ENCODE data around the gene NR2F1.

NR2F1 gene

DNA sequence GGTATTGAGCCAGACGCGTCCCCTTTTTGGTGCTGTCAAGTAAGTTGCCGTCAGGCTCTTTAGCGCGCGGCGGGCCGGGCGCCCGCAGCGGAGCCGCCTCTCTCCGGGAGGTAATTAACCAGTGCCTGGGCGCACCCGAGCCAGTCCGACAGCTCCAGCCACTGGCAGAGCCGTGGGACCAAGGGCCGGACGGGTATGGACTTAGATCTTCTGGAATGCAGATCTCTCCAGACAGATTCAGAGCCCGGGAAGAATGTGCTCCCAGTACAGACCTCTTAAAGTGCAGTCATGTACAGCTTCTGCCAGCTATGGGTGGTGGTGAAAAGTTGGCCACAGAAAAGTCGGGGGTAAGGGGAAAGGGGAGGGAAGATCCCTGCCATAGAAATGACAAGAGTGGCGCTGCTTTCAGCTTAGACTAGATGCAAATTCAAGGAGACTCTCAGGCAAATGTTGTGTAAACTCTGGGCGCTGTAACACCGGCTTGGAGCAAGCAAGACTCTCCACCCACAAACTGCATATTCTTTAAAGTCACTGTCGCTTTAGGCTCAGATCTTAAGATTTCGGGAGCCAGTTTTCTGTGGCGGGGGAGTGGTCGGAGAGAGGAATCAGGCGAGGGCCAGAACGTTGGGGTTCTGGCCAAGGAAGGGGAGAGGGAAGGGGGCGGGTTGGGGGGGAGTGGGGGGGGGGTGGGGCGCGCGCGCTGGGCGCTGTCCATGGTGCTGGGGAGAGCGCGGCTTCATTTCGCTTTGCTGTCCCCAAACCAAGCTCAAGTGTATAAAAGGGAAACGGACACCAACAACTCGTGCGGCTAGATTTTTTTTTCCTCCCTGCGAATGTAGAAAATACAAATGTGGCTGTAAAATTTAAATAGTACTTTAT, 29.2 kb downstream of the NR2F1 start:
- peaks cover 0 to 22% (median 18%) of the 10 kb centered on the region in 5 donors for H3K4me1 ChIP-seq (ENCODE audit: control insufficient read depth in 5 of 5, insufficient read depth in 5 of 5, low read length in 5 of 5)
- no peaks in the 10 kb centered on the region for H3K9me3 ChIP-seq (ENCODE audit: control insufficient read depth in 5 of 5, low read length in 5 of 5)
- peak overlapping the region in 3 of 5 donors; percentile 2 to 45 (median 24) for H3K4me3 ChIP-seq (ENCODE audit: low read depth in 1 of 5, low read length in 5 of 5)
- H3K9ac ChIP-seq (ENCODE audit: low read length in 5 of 5), result no peak overlapping the region
- no peak overlapping the region for H3K27ac ChIP-seq (ENCODE audit: low read depth, low read length)
- no peaks in the 10 kb centered on the region for H3K36me3 ChIP-seq (ENCODE audit: control insufficient read depth in 5 of 5, insufficient read depth in 5 of 5, low read length in 5 of 5)
- H3K27me3 ChIP-seq (ENCODE audit: control insufficient read depth in 5 of 5, insufficient read depth in 4 of 5, low read length in 5 of 5), result peaks cover 25 to 67% (median 42%) of the 10 kb centered on the region in 5 donors

DNA sequence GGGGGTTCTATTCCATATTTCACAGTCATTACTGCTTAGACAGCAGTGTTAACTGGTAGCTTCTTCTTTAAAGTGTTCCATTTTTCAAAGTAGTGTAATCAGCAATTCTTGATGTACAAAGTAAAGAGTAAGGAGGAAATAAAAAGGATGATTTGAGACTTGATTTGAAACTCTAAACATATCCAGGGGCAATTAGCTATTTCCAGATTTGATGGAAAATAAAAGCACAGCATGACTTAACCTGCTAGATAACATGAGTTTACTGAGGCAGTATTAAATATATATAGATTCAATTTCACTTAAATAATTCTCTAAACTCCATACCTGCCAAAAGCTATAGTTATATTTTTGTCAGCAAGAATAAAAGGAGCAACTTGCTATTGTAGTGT, 29.8 kb downstream of the NR2F1 start:
- H3K4me1 ChIP-seq (ENCODE audit: control insufficient read depth in 5 of 5, insufficient read depth in 5 of 5, low read length in 5 of 5), result peaks cover 0 to 16% (median 15%) of the 10 kb centered on the region in 5 donors
- peaks cover 22 to 61% (median 36%) of the 10 kb centered on the region in 5 donors for H3K27me3 ChIP-seq (ENCODE audit: control insufficient read depth in 5 of 5, insufficient read depth in 4 of 5, low read length in 5 of 5)
- no peak overlapping the region for H3K27ac ChIP-seq (ENCODE audit: low read depth, low read length)
- no peaks in the 10 kb centered on the region for H3K9me3 ChIP-seq (ENCODE audit: control insufficient read depth in 5 of 5, low read length in 5 of 5)
- H3K9ac ChIP-seq (ENCODE audit: low read length in 5 of 5), result no peak overlapping the region
- no peak overlapping the region for H3K4me3 ChIP-seq (ENCODE audit: low read depth in 1 of 5, low read length in 5 of 5)
- no peaks in the 10 kb centered on the region for H3K36me3 ChIP-seq (ENCODE audit: control insufficient read depth in 5 of 5, insufficient read depth in 5 of 5, low read length in 5 of 5)

- Histone ChIP-seq H3K4me3 (ENCODE audit: low read depth in 1 of 5, low read length in 5 of 5) (no peak overlapping the region), H3K27me3 (ENCODE audit: control insufficient read depth in 5 of 5, insufficient read depth in 4 of 5, low read length in 5 of 5) (peaks cover 0 to 24% (median 9%) of the 10 kb centered on the region in 5 donors), H3K9me3 (ENCODE audit: control insufficient read depth in 5 of 5, low read length in 5 of 5) (no peaks in the 10 kb centered on the region), H3K27ac (ENCODE audit: low read depth, low read length) (no peak overlapping the region), H3K9ac (ENCODE audit: low read length in 5 of 5) (no peak overlapping the region), H3K36me3 (ENCODE audit: control insufficient read depth in 5 of 5, insufficient read depth in 5 of 5, low read length in 5 of 5) (no peaks in the 10 kb centered on the region), H3K4me1 (ENCODE audit: control insufficient read depth in 5 of 5, insufficient read depth in 5 of 5, low read length in 5 of 5) (peaks cover 0 to 27% (median 22%) of the 10 kb centered on the region in 5 donors)
Observed at GRCh38 chr5:93616538-93617174, 33.6 kb downstream of the NR2F1 start.

GRCh38 chr5:93620487-93621326, 37.7 kb downstream of the NR2F1 start:
- peak overlapping the region; percentile 55 to 86 (median 81) for H3K4me3 ChIP-seq (ENCODE audit: low read depth in 1 of 5, low read length in 5 of 5)
- no peaks in the 10 kb centered on the region for H3K36me3 ChIP-seq (ENCODE audit: control insufficient read depth in 5 of 5, insufficient read depth in 5 of 5, low read length in 5 of 5)
- H3K27me3 ChIP-seq (ENCODE audit: control insufficient read depth in 5 of 5, insufficient read depth in 4 of 5, low read length in 5 of 5), result no peaks in the 10 kb centered on the region
- H3K9ac ChIP-seq (ENCODE audit: low read length in 5 of 5), result peak overlapping the region in 4 of 5 donors; percentile 68 to 80 (median 76)
- peak overlapping the region; percentile 70 for H3K27ac ChIP-seq (ENCODE audit: low read depth, low read length)
- H3K9me3 ChIP-seq (ENCODE audit: control insufficient read depth in 5 of 5, low read length in 5 of 5), result no peaks in the 10 kb centered on the region
- peaks cover 0 to 22% (median 15%) of the 10 kb centered on the region in 5 donors for H3K4me1 ChIP-seq (ENCODE audit: control insufficient read depth in 5 of 5, insufficient read depth in 5 of 5, low read length in 5 of 5)

GRCh38 chr5:93621327-93621798, 38.3 kb downstream of the NR2F1 start:
- no peaks in the 10 kb centered on the region for H3K36me3 ChIP-seq (ENCODE audit: control insufficient read depth in 5 of 5, insufficient read depth in 5 of 5, low read length in 5 of 5)
- H3K4me3 ChIP-seq (ENCODE audit: low read depth in 1 of 5, low read length in 5 of 5), result peak overlapping the region; percentile 62 to 86 (median 81)
- H3K4me1 ChIP-seq (ENCODE audit: control insufficient read depth in 5 of 5, insufficient read depth in 5 of 5, low read length in 5 of 5), result peaks cover 0 to 22% (median 15%) of the 10 kb centered on the region in 5 donors
- H3K9me3 ChIP-seq (ENCODE audit: control insufficient read depth in 5 of 5, low read length in 5 of 5), result no peaks in the 10 kb centered on the region
- H3K9ac ChIP-seq (ENCODE audit: low read length in 5 of 5), result peak overlapping the region in 3 of 5 donors; percentile 33 to 74 (median 66)
- H3K27ac ChIP-seq (ENCODE audit: low read depth, low read length), result peak overlapping the region; percentile 42
- no peaks in the 10 kb centered on the region for H3K27me3 ChIP-seq (ENCODE audit: control insufficient read depth in 5 of 5, insufficient read depth in 4 of 5, low read length in 5 of 5)

GRCh38 chr5:93622240-93622885, 39.3 kb downstream of the NR2F1 start:
- H3K4me1 ChIP-seq (ENCODE audit: control insufficient read depth in 5 of 5, insufficient read depth in 5 of 5, low read length in 5 of 5), result peaks cover 0 to 22% (median 15%) of the 10 kb centered on the region in 5 donors
- H3K9ac ChIP-seq (ENCODE audit: low read length in 5 of 5), result no peak overlapping the region
- H3K4me3 ChIP-seq (ENCODE audit: low read depth in 1 of 5, low read length in 5 of 5), result no peak overlapping the region
- H3K27me3 ChIP-seq (ENCODE audit: control insufficient read depth in 5 of 5, insufficient read depth in 4 of 5, low read length in 5 of 5), result no peaks in the 10 kb centered on the region
- no peaks in the 10 kb centered on the region for H3K36me3 ChIP-seq (ENCODE audit: control insufficient read depth in 5 of 5, insufficient read depth in 5 of 5, low read length in 5 of 5)
- no peak overlapping the region for H3K27ac ChIP-seq (ENCODE audit: low read depth, low read length)
- no peaks in the 10 kb centered on the region for H3K9me3 ChIP-seq (ENCODE audit: control insufficient read depth in 5 of 5, low read length in 5 of 5)

- Histone ChIP-seq H3K27ac (ENCODE audit: low read depth, low read length) (no peak overlapping the region), H3K9ac (ENCODE audit: low read length in 5 of 5) (no peak overlapping the region), H3K9me3 (ENCODE audit: control insufficient read depth in 5 of 5, low read length in 5 of 5) (no peaks in the 10 kb centered on the region), H3K27me3 (ENCODE audit: control insufficient read depth in 5 of 5, insufficient read depth in 4 of 5, low read length in 5 of 5) (no peaks in the 10 kb centered on the region), H3K36me3 (ENCODE audit: control insufficient read depth in 5 of 5, insufficient read depth in 5 of 5, low read length in 5 of 5) (no peaks in the 10 kb centered on the region), H3K4me3 (ENCODE audit: low read depth in 1 of 5, low read length in 5 of 5) (no peak overlapping the region), H3K4me1 (ENCODE audit: control insufficient read depth in 5 of 5, insufficient read depth in 5 of 5, low read length in 5 of 5) (peaks cover 0 to 22% (median 15%) of the 10 kb centered on the region in 5 donors)
Observed at GRCh38 chr5:93623153-93623552, 40.1 kb downstream of the NR2F1 start.

GRCh38 chr5:93626801-93627200, 43.8 kb downstream of the NR2F1 start:
- Histone ChIP-seq H3K4me1 (ENCODE audit: control insufficient read depth in 5 of 5, insufficient read depth in 5 of 5, low read length in 5 of 5) (peaks cover 0 to 6% (median 3%) of the 10 kb centered on the region in 5 donors), H3K4me3 (ENCODE audit: low read depth in 1 of 5, low read length in 5 of 5) (no peak overlapping the region), H3K9ac (ENCODE audit: low read length in 5 of 5) (no peak overlapping the region), H3K27ac (ENCODE audit: low read depth, low read length) (no peak overlapping the region), H3K36me3 (ENCODE audit: control insufficient read depth in 5 of 5, insufficient read depth in 5 of 5, low read length in 5 of 5) (no peaks in the 10 kb centered on the region), H3K27me3 (ENCODE audit: control insufficient read depth in 5 of 5, insufficient read depth in 4 of 5, low read length in 5 of 5) (no peaks in the 10 kb centered on the region), H3K9me3 (ENCODE audit: control insufficient read depth in 5 of 5, low read length in 5 of 5) (no peaks in the 10 kb centered on the region)

DNA sequence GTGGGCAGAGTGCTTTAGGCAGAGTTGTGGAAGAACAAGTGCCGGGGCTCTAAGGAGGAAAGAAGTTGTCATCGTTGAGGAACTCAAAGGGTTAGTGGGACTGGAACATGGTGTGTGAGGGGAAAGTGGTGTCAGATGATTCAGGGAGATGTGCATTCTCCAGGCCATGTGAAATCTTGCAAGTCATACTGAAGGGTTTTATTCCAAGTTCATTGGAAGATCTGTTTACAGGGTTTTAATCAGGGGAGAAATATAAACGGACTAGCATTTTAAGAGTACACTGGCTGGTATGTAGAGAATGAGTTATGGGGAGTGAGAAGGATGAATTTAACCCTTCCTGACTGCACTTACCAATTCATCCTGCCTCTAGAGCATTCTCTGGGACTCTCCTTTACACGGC, 49.3 kb downstream of the NR2F1 start:
- Histone ChIP-seq H3K27me3 (ENCODE audit: control insufficient read depth in 5 of 5, insufficient read depth in 4 of 5, low read length in 5 of 5) (no peaks in the 10 kb centered on the region), H3K4me3 (ENCODE audit: low read depth in 1 of 5, low read length in 5 of 5) (no peak overlapping the region), H3K27ac (ENCODE audit: low read depth, low read length) (no peak overlapping the region), H3K4me1 (ENCODE audit: control insufficient read depth in 5 of 5, insufficient read depth in 5 of 5, low read length in 5 of 5) (no peaks in the 10 kb centered on the region), H3K9ac (ENCODE audit: low read length in 5 of 5) (no peak overlapping the region), H3K9me3 (ENCODE audit: control insufficient read depth in 5 of 5, low read length in 5 of 5) (no peaks in the 10 kb centered on the region), H3K36me3 (ENCODE audit: control insufficient read depth in 5 of 5, insufficient read depth in 5 of 5, low read length in 5 of 5) (no peaks in the 10 kb centered on the region)
